HG03103 (cell line): ENCODE data around the gene NR3C1.
"Not testable (repeated sequence)": the region's sequence is repeated elsewhere in the genome, so short reads cannot be mapped to it uniquely, and the experiment has no call there.

Experiments used
- ATAC-seq: cut with Tn5 transposase; IDR thresholded peaks from one replicate; pipeline ENCODE4 v1.9.1; 2021; ENCODE audit warnings: low read depth; ENCODE audit not compliant: unreplicated experiment

NR3C1 gene

GRCh38 chr5:143341807-143342570 lies 61.5 kb downstream of the NR3C1 start:
- ATAC-seq: no peak

DNA sequence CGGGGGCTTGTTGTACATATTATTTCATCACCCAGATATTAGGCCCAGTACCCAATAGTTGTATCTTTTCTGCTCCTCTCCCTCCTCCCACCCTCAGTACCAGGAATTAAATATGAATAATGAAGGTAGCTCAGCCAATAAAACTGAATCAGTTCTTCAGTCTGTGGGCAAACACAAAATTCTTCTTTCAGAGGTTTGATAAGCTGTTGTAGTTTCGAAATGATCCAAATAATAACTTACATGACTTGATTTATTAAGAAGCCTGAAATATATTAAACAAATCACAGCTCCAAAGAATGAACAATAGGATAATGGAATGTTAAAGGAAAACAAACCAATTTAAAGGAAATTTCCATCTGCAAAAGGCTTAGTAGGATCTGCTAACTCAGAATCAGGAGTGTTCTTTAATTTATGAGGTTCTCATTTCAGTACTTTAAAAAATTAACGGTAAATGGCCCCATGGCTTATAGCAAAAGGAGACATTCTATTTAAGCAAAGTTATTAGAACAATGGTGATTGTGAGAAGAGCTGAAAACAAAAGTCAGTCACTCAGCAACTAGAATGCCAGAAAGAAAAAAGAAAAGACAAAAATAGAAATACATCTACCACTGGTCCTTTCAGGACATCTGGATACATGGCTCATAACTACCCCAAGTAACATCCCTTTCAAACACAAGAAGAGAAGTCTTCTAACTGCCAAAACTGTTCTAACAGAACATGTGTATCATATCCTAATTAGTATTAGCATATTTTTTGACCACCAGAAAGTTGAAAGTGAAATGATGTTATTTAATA lies 62.4 kb downstream of the NR3C1 start:
- ATAC-seq: no peak

DNA sequence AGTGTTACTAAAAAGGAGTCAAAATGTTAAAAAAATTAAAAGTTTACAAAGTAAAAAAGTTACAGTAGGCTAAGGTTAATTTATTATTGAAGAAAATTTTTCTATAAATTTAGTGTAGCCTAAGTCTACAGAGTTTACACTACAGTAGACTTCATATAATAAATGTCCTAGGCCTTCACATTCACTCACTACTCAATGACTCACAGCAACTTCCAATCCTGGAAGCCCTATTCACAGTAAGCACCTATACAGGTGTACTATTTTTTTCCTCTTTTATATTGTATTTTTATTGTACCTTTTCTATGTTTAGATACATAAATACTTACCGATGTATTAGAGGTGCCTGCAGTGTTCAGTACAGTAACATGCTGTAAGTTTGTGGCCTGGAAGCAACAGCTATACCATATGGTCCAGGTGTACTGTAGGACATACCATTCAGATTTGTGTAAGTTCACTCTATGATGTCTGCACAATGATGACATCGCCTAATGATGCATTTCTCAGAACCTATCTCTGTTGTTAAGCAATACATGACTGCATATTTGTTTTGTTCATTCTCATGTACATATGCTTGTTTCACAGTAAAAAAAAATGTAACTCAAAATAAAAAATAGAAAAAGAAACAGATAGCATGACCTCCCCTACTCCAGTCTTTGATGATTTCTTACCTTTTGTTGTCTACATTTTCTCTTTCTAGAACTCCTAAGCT lies 64.7 kb downstream of the NR3C1 start:
- ATAC-seq: no peak

DNA sequence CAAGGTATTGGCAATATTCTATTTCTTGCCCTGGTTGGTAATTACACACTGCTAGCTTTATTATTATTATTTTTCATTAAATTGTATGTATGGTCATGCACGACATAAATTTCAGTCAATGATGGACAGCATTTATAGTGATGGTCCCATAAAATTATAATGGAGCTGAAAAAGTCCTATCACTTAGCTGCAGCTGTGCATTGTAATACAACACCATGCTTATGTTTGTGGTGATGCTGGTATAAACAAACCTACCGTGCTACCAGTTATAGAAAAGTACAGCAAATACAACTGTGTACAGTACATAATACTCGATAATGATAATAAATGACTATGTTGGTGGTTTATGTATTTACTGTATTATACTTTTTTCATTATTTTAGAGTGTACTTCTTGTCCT lies 65.5 kb downstream of the NR3C1 start:
- ATAC-seq: no peak

DNA sequence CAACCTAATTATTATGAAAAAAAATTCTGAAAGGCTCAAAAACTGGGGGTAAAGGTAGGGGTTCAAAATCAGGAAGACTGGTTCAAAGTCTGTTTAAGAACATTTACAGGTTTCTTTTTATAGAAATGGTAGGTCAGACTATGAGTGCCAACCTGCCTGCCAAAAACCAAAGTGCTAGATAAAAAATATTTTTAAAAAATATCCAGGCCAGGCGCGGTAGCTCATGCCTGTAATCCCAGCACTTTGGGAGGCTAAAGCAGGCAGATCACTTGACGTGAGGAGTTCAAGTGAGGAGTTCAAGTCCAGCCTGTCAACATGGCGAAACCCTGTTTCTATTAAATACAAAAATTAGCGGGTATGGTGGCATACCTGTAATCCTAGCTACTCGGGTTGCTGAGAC lies 67.0 kb downstream of the NR3C1 start:
- ATAC-seq: no peak

DNA sequence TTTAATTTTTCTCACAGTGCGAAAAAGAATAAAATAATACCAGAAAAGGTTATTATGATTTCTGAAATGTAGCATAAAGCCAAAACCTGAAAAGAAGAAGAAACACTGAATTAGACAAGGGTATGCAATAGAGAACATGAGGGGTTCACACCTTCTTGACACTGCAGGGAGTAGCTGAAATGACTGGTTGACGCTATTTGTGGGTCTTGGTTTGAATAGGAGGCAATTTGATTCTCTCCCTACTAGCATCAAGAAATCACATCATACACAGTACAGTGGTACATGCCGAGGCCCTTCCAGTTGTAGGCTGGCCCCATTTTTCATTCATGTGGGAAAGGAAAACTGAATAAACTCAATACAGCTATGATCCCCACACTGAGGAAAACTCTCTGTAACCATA lies 68.6 kb downstream of the NR3C1 start:
- ATAC-seq: no peak

DNA sequence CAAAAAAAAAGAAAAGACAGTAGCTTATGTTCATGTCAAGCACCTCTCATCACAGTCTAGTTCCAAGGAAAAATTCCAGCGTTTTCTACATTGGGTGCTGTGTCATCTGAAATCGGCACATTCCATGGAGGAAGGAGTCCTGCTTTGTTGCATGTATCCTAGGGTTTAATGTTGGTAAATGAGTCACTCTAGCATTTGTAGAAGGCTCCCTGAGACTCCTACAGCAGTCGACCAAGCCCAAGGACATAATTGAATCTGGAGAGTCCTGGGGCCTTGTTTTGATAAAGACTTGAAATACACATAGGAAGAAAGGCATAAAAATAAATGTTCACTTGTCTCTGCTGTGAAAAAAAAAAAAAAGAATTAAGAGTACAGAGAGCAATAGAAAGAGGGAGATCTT lies 69.1 kb downstream of the NR3C1 start:
- not testable (repeated sequence) for ATAC-seq

GRCh38 chr5:143331956-143332355 lies 71.5 kb downstream of the NR3C1 start:
- no peak for ATAC-seq

DNA sequence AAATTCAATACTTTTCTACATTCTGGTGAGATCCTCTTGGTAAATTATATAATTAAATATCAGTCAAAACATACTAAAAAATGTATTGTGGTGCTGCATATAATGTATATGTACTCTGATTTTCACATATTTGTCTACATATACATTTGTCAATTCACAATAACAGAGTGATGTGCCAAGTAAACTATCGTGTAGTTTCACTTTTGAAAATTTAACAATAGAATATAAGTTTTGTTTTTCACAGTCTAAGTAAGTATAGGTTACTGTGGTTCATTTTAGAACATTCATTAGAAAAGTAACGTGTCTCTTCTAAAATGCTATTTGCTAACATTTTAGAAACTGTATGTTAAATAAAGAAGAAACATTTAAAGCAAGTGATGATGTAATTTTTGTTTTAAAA lies 73.6 kb downstream of the NR3C1 start:
- no peak for ATAC-seq

- no peak for ATAC-seq
Observed at GRCh38 chr5:143328589-143329220, 74.8 kb downstream of the NR3C1 start.

DNA sequence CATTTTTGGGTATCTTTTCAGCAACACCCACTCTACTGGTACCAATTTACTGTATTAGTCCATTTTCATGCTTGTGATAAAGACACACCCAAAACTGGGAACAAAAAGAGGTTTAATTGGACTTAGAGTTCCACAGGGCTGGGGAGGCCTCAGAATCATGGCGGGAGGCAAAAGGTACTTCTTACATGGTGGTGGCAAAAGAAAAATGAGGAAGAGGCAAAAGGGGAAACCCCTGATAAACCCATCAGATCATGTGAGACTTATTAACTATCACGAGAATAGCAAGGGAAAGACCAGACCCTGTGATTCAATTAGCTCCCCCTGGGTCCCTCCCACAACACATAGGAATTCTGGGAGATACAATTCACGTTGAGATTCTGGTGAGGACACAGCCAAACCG lies 78.4 kb downstream of the NR3C1 start:
- ATAC-seq: not testable (repeated sequence)

DNA sequence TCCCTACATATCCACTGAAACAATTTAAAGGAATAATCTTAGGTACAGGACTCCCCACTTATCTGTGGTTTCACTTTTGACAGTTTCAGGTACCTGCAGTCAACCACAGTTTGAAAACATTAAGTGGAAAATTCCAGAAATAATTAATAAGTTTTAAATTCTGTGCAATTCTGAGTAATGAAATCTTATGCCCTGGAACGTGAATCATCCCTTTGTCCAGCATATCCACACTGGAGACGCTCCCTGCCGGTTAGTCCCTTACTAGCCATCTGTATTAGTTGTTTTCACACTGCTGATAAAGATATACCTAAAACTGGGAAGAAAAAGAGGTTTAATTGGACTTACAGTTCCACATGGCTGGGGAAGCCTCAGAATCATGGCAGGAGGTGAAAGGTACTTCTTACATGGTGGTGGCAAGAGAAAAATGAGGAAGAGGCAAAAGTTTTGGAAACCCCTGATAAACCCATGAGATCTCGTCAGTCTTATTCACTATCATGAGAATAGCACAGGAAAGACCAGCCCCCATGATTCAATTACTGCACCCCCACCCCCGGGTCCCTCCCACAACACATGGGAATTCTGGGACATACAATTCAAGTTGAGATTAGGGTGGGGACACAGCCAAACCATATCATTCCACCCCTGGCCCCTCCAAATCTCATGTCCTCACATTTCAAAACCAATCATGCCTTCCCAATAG lies 80.4 kb downstream of the NR3C1 start:
- ATAC-seq: not testable (repeated sequence)

DNA sequence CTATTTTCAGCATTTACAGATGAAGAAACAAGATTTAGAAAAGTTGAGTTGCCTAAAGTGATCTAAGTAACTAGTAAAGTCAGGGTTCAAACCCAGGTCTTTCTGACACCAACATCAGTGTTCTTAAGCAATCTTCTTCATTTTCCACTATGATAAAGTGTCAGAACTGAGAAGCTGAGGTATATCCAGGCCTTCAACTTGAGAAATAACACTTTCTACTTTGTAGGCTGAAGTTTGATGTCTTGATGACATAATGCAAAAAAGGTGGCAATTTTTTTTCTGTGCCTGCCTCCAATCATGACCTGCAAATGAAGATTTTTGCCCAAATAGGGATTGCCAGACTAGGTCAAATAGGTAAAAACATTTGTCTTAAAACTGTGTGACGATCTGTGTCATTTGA lies 81.3 kb downstream of the NR3C1 start:
- ATAC-seq: no peak

GRCh38 chr5:143319437-143320227 lies 83.9 kb downstream of the NR3C1 start:
- ATAC-seq: no peak

DNA sequence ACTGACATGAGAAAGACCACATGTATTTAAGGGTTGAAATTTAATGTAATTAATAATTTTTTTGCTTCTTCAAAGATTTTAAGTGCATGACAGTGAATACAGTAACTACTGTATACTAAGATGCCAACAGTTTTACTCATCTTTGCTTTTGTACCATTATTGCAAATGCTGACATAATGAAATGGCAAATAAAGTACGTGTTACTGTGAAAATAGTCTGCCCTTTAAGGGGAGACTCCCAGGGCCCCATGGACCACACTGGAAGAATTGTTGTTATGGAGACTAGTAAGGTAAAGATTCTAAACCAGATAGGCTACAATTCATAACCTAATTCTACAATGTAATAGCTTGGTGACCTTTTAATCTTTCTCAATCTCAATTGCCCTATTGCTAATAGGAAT lies 84.7 kb downstream of the NR3C1 start:
- no peak for ATAC-seq

DNA sequence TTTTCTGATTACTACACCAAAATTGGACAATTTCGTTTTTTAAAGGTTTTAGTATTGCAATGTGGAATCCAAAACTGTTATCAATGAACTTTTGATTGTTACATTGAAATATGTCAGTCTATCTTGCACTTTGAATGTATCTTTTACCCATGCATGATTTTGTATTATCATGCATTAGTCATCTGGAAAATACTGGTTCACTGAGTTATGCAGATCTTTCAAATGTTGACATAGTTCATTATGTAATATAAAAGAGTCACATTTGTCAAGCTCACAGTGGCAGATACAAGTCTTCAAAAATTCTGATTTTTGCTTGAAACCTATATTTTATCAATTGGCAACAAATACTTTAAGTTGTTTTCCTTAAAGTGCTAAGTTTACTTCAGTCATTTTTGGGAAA lies 85.2 kb downstream of the NR3C1 start:
- ATAC-seq: no peak

DNA sequence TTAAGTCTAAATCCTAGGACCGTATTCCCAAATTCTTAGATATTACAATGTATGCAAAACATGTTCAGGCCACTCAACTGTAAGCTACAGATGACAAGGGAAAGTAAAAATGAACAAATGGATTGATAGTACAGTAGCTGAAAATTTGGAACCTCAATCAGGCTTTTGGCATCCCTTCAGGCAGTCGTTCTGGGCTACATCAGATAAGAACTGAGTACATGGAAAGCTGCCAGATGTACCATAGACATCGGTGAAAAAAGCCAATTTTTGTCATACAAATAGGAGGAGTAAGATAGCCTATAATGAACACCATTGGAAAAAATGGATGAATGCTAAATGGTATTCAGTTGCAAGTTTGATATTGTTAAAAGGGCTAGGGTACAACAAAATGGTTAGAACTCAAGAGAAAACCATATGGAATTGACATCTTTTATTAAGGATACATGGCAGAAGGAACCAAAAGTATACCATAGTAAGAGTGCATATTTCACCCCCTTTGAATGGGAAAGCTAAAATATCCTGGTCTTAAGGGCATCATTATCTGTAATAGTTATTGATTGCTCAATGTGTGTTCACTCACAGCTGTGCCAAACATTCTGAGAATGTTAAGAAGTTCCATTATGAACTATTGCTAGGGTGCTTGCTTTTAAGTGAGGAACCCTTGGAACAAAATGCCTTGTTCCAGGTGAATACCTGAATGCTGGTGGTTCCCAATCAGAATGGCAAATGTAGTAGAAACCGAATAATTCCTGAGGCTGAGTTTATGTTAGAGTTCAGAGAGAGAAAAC lies 86.4 kb downstream of the NR3C1 start:
- no peak for ATAC-seq

DNA sequence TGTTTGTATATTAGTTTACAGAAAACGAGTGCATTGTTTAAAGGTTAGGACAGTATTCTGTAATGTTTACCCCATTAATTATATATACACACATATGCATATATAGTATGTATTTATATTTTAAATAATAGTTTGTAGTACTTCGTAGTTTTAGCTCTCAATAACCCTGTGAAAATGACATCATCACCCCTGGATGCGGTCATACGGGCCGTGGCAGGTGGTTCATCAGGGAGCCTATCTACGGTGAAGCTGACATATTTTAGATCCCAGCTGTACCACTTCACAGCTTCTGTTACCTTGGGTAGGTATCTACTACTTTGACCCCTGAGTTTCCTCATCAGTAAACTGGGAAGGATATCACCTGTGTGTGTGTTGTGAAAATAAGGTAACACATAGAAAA lies 87.1 kb downstream of the NR3C1 start:
- ATAC-seq: no peak

DNA sequence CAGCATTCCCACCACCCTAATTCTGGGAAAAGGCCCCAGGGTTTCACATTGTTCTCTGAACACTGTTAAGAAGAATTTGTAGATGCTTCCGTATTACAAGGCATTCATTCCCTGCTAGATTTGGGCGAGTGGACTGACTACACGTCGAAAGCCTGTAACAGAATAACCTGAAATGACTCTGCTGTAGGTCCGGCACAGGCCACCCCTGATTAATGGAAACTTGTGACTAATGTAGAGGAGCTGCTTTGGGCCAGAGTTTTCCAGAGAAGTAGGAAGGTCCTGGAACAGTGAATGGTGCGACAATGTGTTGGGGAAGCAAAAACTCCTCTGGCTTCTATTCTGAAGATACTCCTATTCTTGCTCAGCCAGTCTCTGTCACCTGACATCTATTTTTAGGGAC lies 87.6 kb downstream of the NR3C1 start:
- ATAC-seq: no peak
